IMR-90 (cell line): ENCODE data around the gene PLD6. TPM values are rescaled to one million over a fixed set of nuclear protein-coding genes. Genes with fewer than 3 reads are reported as not detected.
A peak's percentile ranks its signal among the peaks of the same experiment; 100 is the strongest.

Experiments
- ATAC-seq: fragments of 200-7000 bp; cut with Tn5 transposase; 2 replicates; pipeline ENCODE4 v1.9.1; 2020; ENCODE audit warnings: low read depth, mild to moderate bottlenecking, moderate library complexity
- BruUV-seq: library from RNA; stranded (reverse); fragments of 400-500 nt; replicated peaks from 2 replicates; lab custom pipeline; 2021; lab: Mats Ljungman, UMichigan
- CTCF ChIA-PET: fragments of 300-600 bp; formaldehyde crosslinking; extraction: SDS; loops from one replicate; lab custom pipeline; 2021; ENCODE audit warnings: antibody characterized with exemption; lab: Yijun Ruan, JAX
- POLR2A ChIA-PET: fragments of 300-600 bp; sonication (Branson Sonifier 250); formaldehyde crosslinking; loops from one replicate; lab custom pipeline; 2022; ENCODE audit warnings: antibody characterized with exemption; ENCODE audit not compliant: unreplicated experiment; lab: Charles Lee
- DNase-seq: peaks from one replicate; pipeline ENCODE4 v3.0.0; 2013
- H2AFZ ChIP-seq: replicated peaks from 2 replicates; pipeline ENCODE3; 2013; ENCODE audit warnings: low read length, mild to moderate bottlenecking; ENCODE audit not compliant: poor library complexity
- H2AK5ac ChIP-seq: 2 replicates; pipeline ENCODE4 v1.6.1; 2013; ENCODE audit warnings: low read depth, low read length, inconsistent platforms
- H2AK9ac ChIP-seq: replicated peaks from 2 replicates; pipeline ENCODE3; 2013; ENCODE audit warnings: mild to moderate bottlenecking, low read depth, low read length, moderate library complexity; ENCODE audit not compliant: poor library complexity
- H2BK120ac ChIP-seq: 2 replicates; pipeline ENCODE4 v1.6.1; 2013; ENCODE audit warnings: low read depth, low read length, inconsistent platforms
- H2BK15ac ChIP-seq: 3 replicates; pipeline ENCODE4 v1.6.1; 2013; ENCODE audit warnings: low read depth, low read length, inconsistent platforms
- H2BK20ac ChIP-seq: 2 replicates; pipeline ENCODE4 v1.6.1; 2013; ENCODE audit warnings: low read depth, mild to moderate bottlenecking, inconsistent platforms, low read length, moderate library complexity
- H2BK5ac ChIP-seq: 2 replicates; pipeline ENCODE4 v1.6.1; 2013; ENCODE audit warnings: mild to moderate bottlenecking, low read depth, low read length, inconsistent platforms; ENCODE audit not compliant: poor library complexity, severe bottlenecking
- H3K14ac ChIP-seq: replicated peaks from 2 replicates; pipeline ENCODE4 v1.6.1; 2013; ENCODE audit warnings: low read depth, low read length, inconsistent platforms
- H3K18ac ChIP-seq: 2 replicates; pipeline ENCODE4 v1.6.1; 2013; ENCODE audit warnings: low read depth, low read length, control low read depth
- H3K23ac ChIP-seq: 2 replicates; pipeline ENCODE4 v1.6.1; 2013; ENCODE audit warnings: low read depth, low read length, inconsistent platforms
- H3K27ac ChIP-seq: 2 replicates; pipeline ENCODE4 v1.5.1; 2013; ENCODE audit warnings: mild to moderate bottlenecking, control low read depth, low read length; ENCODE audit not compliant: insufficient read depth
- H3K27me3 ChIP-seq: 2 replicates; pipeline ENCODE4 v1.6.1; 2013; ENCODE audit warnings: low read length; ENCODE audit not compliant: control insufficient read depth, insufficient read depth
- H3K36me3 ChIP-seq: 2 replicates; pipeline ENCODE4 v1.6.1; 2013; ENCODE audit warnings: low read length, mixed read lengths; ENCODE audit not compliant: control insufficient read depth, insufficient read depth
- H3K4ac ChIP-seq: 2 replicates; pipeline ENCODE4 v1.6.1; 2013; ENCODE audit warnings: low read depth, low read length, inconsistent platforms
- H3K4me1 ChIP-seq: 2 replicates; pipeline ENCODE4 v1.6.1; 2013; ENCODE audit warnings: low read length, mixed read lengths; ENCODE audit not compliant: control insufficient read depth, insufficient read depth
- H3K4me2 ChIP-seq: 2 replicates; pipeline ENCODE4 v1.6.1; 2013; ENCODE audit warnings: low read depth, mild to moderate bottlenecking, control low read depth, low read length, moderate library complexity
- H3K4me3 ChIP-seq: 2 replicates; pipeline ENCODE4 v1.5.1; 2013; ENCODE audit warnings: low read depth, mild to moderate bottlenecking, control low read depth, low read length, moderate library complexity; ENCODE audit not compliant: insufficient read depth
- H3K56ac ChIP-seq: 2 replicates; pipeline ENCODE4 v1.6.1; 2013; ENCODE audit warnings: low read length, inconsistent platforms; ENCODE audit not compliant: insufficient read depth; ENCODE audit errors: extremely low read depth
- H3K79me1 ChIP-seq, 2 experiments: 2 replicates each; pipeline ENCODE4 v1.6.1; 2013; ENCODE audit warnings: low read length in 2 of 2, inconsistent platforms in 1 of 2, low read depth in 1 of 2
- H3K9ac ChIP-seq: 2 replicates; pipeline ENCODE4 v1.6.1; 2013; ENCODE audit warnings: low read depth, low read length, control low read depth
- H3K9me1 ChIP-seq: 2 replicates; pipeline ENCODE4 v1.6.1; 2013; ENCODE audit warnings: low read length, inconsistent platforms; ENCODE audit not compliant: insufficient read depth
- H3K9me3 ChIP-seq: 2 replicates; pipeline ENCODE4 v1.6.1; 2013; ENCODE audit warnings: low read length; ENCODE audit not compliant: control insufficient read depth, insufficient read depth
- H4K20me1 ChIP-seq: 2 replicates; pipeline ENCODE4 v1.6.1; 2013; ENCODE audit warnings: low read length, inconsistent platforms; ENCODE audit not compliant: insufficient read depth
- H4K5ac ChIP-seq: 2 replicates; pipeline ENCODE4 v1.6.1; 2013; ENCODE audit warnings: mild to moderate bottlenecking, low read depth, low read length, control low read depth
- H4K8ac ChIP-seq, 2 experiments: 2 replicates each; pipeline ENCODE4 v1.6.1; 2013; ENCODE audit warnings: low read depth in 2 of 2, low read length in 2 of 2, control low read depth in 1 of 2, inconsistent platforms in 1 of 2
- H4K91ac ChIP-seq: 2 replicates; pipeline ENCODE4 v1.6.1; 2013; ENCODE audit warnings: low read depth, low read length, inconsistent platforms; ENCODE audit not compliant: insufficient read depth
- BHLHE40 ChIP-seq: fragments of 150-350 bp; IDR thresholded peaks from 2 replicates; pipeline ENCODE4 v1.6.1; 2016; ENCODE audit warnings: mild to moderate bottlenecking, low read depth, low read length
- CHD1 ChIP-seq: IDR thresholded peaks from 2 replicates; pipeline ENCODE4 v1.6.1; 2012; ENCODE audit warnings: low read depth, low read length, improper control_type of control experiment
- FOS ChIP-seq: fragments of 150-350 bp; IDR thresholded peaks from 2 replicates; pipeline ENCODE4 v1.6.1; 2016; ENCODE audit warnings: low read depth, low read length
- MAFK ChIP-seq: IDR thresholded peaks from 2 replicates; pipeline ENCODE4 v1.6.1; 2012; ENCODE audit warnings: low read depth, low read length, improper control_type of control experiment
- MXI1 ChIP-seq: IDR thresholded peaks from 2 replicates; pipeline ENCODE4 v1.6.1; 2012; ENCODE audit warnings: low read depth, mild to moderate bottlenecking, low read length, moderate library complexity, borderline replicate concordance
- NFE2L2 ChIP-seq: fragments of 150-350 bp; IDR thresholded peaks from 2 replicates; pipeline ENCODE4 v1.6.1; 2016; ENCODE audit warnings: low read depth, mild to moderate bottlenecking, low read length
- POLR2A ChIP-seq: IDR thresholded peaks from 2 replicates; pipeline ENCODE4 v1.6.1; 2012; ENCODE audit warnings: mild to moderate bottlenecking, low read depth, low read length
- RAD21 ChIP-seq: IDR thresholded peaks from 2 replicates; pipeline ENCODE4 v1.6.1; 2012; ENCODE audit warnings: low read length, improper control_type of control experiment
- SMC3 ChIP-seq: fragments of 150-350 bp; IDR thresholded peaks from 2 replicates; pipeline ENCODE4 v1.6.1; 2016; ENCODE audit warnings: low read depth, mild to moderate bottlenecking, antibody characterized with exemption, low read length, moderate library complexity
- WGBS, 2 experiments: methylation state at CpG; one replicate each; pipeline versions ENCODE4 v1.1.5 to v1.1.7; 2013; ENCODE audit warnings: missing lambda C conversion rate in 2 of 2; ENCODE audit not compliant: insufficient read length in 1 of 2; ENCODE audit errors: extremely low coverage in 2 of 2; 5-methylcytosine and 5-hydroxymethylcytosine counted together
- dilution Hi-C: fragments of 300-500 bp; cut with HindIII; formaldehyde crosslinking; loops from one replicate; pipeline ENCODE4 v1.14.3; 2018; ENCODE audit warnings: low sequenced_read_pairs; ENCODE audit not compliant: unreplicated experiment
- in situ Hi-C: fragments of 300-500 bp; cut with MboI; formaldehyde crosslinking; loops from 3 replicates; pipeline ENCODE4 v1.14.3; 2019; ENCODE audit warnings: low sequenced_read_pairs, inconsistent platforms, mixed read lengths
- intact Hi-C: fragments of 100-400 bp; cut with micrococcal nuclease; formaldehyde crosslinking; loops from 2 replicates; pipeline ENCODE4 v1.10.0; 2022
- polyA plus RNA-seq, 3 experiments: library from polyadenylated mRNA; depleted of rRNA; stranded (reverse); fragments of >200 nt; gene quantifications; 2 replicates each; pipeline ENCODE4 v1.2.3, GENCODE V29; 2012; ENCODE audit warnings: low replicate concordance in 1 of 3
- total RNA-seq: library from RNA; depleted of rRNA; stranded (reverse); fragments of >200 nt; gene quantifications from 2 replicates; pipeline ENCODE4 v1.2.3, GENCODE V29; 2012
- TF ChIP-seq, protein P1 (sequence below): conservative IDR thresholded peaks from 2 replicates; pipeline ENCODE4 v1.5.1; 2012; ENCODE audit warnings: mild to moderate bottlenecking, low read depth, low read length, improper control_type of control experiment
- TF ChIP-seq, protein P2 (sequence below): fragments of 150-350 bp; IDR thresholded peaks from 2 replicates; pipeline ENCODE4 v1.6.1; 2017; ENCODE audit warnings: mild to moderate bottlenecking, antibody characterized with exemption, low read length, low read depth

PLD6 gene
- total and polyA plus RNA-seq, 2 of the 4 experiments (the other 2 are of a cell fraction) = 1.1 to 1.5 TPM

DNA sequence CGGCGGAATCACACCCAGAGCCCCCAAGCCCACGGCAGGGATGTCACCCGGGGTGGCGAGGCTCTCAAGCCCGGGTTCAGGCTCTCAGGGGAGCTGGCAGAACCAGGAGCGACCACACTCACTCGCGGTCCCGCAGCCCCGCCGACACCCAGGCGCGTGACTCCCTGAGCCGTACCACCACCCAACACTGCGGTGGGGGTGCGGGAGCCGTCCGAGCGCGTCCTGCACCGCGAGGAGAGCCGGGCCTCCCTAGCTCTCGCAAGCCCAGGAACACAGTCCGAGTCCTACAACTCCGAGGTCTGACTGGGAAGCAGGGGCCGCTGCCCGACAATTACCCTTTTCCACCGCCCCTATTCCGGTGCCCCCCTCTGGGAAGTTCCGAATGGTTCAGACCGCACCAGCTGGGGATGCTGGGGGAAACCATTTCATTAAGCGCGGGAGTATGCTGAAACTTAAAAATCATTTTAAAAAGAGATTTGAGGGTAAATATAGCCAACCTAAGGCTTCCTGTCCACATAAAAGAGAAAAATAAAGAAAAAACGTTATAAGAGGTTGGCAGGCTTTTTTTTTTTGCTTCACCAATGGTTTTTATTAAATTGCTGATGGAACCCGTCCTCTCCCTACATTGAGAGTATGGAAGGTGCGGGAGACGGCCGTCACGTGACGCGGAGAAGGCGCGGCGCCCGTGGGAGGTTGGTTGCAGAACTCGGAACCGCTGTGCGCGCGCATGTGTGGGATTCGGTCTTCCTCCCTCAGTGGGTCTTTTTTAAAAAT, 31.1 kb upstream of the PLD6 start, which contains the start of gene FLCN:
FLCN (minus strand) TSS at position 143 of the 774 bp plus-strand sequence. CDS start 9,031 bp downstream, outside the sequence.
- peak within 1 kb of the TSS; percentile 99 for H3K18ac ChIP-seq
- H3K27ac ChIP-seq = peak within 1 kb of the TSS; percentile 100
- peak within 1 kb of the TSS; percentile 97 for H3K9ac ChIP-seq
- H3K36me3 ChIP-seq = peaks cover 3% of the 10 kb centered on the region; the same call in 1 of the 2 replicates
- peak within 1 kb of the TSS; percentile 100 for H4K91ac ChIP-seq
- ChIA-PET CTCF (interaction anchor here (0.6 kb wide), 1 partner anchor 933 kb away, joined by 4 read pairs; no protein-coding TSS in a partner anchor), POLR2A (interaction anchor here (0.7 kb wide), 4 partner anchors 38 to 1162 kb away, joined by 3 to 7 read pairs (median 6); no protein-coding TSS in a partner anchor)
- in situ Hi-C loops (no loop called here), dilution Hi-C loops (no loop called here), intact Hi-C loops (no loop called here)
- no peaks in the 10 kb centered on the region for H3K27me3 ChIP-seq
- peaks cover 35% of the 10 kb centered on the region for H4K20me1 ChIP-seq
- H3K14ac ChIP-seq = peak within 1 kb of the TSS; percentile 99
- H3K4me2 ChIP-seq = peak within 1 kb of the TSS; percentile 96
- peaks cover 4% of the 10 kb centered on the region for H3K4me1 ChIP-seq
- H2BK15ac ChIP-seq = peak within 1 kb of the TSS; percentile 100
- peak within 1 kb of the TSS; percentile 96 for H2AK9ac ChIP-seq
- no peaks in the 10 kb centered on the region for H3K9me3 ChIP-seq
- peak within 1 kb of the TSS; percentile 98 to 100 for H4K8ac ChIP-seq
- H2AK5ac ChIP-seq = peak within 1 kb of the TSS; percentile 94
- H3K79me1 ChIP-seq = peaks cover 20 to 48% of the 10 kb centered on the region in 2 experiments
- ATAC-seq = peak; percentile 92
- peak within 1 kb of the TSS; percentile 100 for H2BK5ac ChIP-seq
- peak within 1 kb of the TSS; percentile 100 for H2BK120ac ChIP-seq
- peak within 1 kb of the TSS; percentile 100 for H2BK20ac ChIP-seq
- H3K23ac ChIP-seq = peak within 1 kb of the TSS; percentile 98
- peak within 1 kb of the TSS; percentile 100 for H3K56ac ChIP-seq
- BruUV-seq = no TSS peak
- H2AFZ ChIP-seq = peak within 1 kb of the TSS; percentile 100
- H3K4me3 ChIP-seq = peak within 1 kb of the TSS; percentile 93
- peaks cover 11% of the 10 kb centered on the region for H3K9me1 ChIP-seq
- TF ChIP-seq MXI1 (0 out of 2 replicates have a peak, but pooled peaks have one; percentile 56), BHLHE40 (peak; percentile 95), SMC3 (no peak), POLR2A (peak; percentile 91), MAFK (peak; percentile 68), NFE2L2 (no peak), RAD21 (no peak), FOS (no peak), CHD1 (peak; percentile 99; the same call in 1 of the 2 replicates)
- TF ChIP-seq, protein P1, sequence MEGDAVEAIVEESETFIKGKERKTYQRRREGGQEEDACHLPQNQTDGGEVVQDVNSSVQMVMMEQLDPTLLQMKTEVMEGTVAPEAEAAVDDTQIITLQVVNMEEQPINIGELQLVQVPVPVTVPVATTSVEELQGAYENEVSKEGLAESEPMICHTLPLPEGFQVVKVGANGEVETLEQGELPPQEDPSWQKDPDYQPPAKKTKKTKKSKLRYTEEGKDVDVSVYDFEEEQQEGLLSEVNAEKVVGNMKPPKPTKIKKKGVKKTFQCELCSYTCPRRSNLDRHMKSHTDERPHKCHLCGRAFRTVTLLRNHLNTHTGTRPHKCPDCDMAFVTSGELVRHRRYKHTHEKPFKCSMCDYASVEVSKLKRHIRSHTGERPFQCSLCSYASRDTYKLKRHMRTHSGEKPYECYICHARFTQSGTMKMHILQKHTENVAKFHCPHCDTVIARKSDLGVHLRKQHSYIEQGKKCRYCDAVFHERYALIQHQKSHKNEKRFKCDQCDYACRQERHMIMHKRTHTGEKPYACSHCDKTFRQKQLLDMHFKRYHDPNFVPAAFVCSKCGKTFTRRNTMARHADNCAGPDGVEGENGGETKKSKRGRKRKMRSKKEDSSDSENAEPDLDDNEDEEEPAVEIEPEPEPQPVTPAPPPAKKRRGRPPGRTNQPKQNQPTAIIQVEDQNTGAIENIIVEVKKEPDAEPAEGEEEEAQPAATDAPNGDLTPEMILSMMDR = no peak
- TF ChIP-seq, protein P2, sequence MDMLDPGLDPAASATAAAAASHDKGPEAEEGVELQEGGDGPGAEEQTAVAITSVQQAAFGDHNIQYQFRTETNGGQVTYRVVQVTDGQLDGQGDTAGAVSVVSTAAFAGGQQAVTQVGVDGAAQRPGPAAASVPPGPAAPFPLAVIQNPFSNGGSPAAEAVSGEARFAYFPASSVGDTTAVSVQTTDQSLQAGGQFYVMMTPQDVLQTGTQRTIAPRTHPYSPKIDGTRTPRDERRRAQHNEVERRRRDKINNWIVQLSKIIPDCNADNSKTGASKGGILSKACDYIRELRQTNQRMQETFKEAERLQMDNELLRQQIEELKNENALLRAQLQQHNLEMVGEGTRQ = peak; percentile 99
- H3K4ac ChIP-seq = peak within 1 kb of the TSS; percentile 99
- DNase-seq = peak; percentile 85
- H4K5ac ChIP-seq = peak within 1 kb of the TSS; percentile 99
- WGBS, 2 experiments = 0% methylated on average over 26 of the region's 53 CpGs; no CpG with 5 or more reads in 1 of the 2 experiments
